Measurements from ENCODE around the gene CFAP299. TPM values are rescaled to one million over a fixed set of nuclear protein-coding genes. Genes with fewer than 3 reads are reported as not detected.

Gene CFAP299
- total RNA-seq, 1 experiment from 2014 or later = not detected

- H4K20me1 ChIP-seq (ENCODE audit: insufficient read depth) = no peaks in the 10 kb centered on the region
- no peaks in the 10 kb centered on the region for H3K4me1 ChIP-seq (replicated peaks; ENCODE audit: insufficient read depth)
- intact Hi-C loops (cut with micrococcal nuclease; ENCODE audit: unreplicated experiment) = no loop called here
- no peaks in the 10 kb centered on the region for H3K9me2 ChIP-seq (ENCODE audit: insufficient read depth)
- TF ChIP-seq EZH2 (IDR thresholded peaks at IDR 0.05; ENCODE audit: low read depth) (no peak), CTCF (conservative IDR thresholded peaks at IDR 0.05) (no peak)
- DNase-seq = no peak
- no peaks in the 10 kb centered on the region for H3K27me3 ChIP-seq (ENCODE audit: insufficient read depth, low read depth)
- no peak overlapping the region for H2AFZ ChIP-seq
- no peaks in the 10 kb centered on the region for H3K36me3 ChIP-seq (ENCODE audit: low read depth)
- no peaks in the 10 kb centered on the region for H3F3A ChIP-seq (ENCODE audit: insufficient read depth, low read depth)
- H3K79me2 ChIP-seq (ENCODE audit: low read depth) = no peaks in the 10 kb centered on the region
- H3K9me3 ChIP-seq (ENCODE audit: insufficient read depth, low read depth) = no peaks in the 10 kb centered on the region
- ChIA-PET CTCF (no interaction called here), POLR2A (ENCODE audit: unreplicated experiment) (no interaction called here)
- no peak overlapping the region for H3K4me3 ChIP-seq
- no peak overlapping the region for H3K27ac ChIP-seq
- H3K4me2 ChIP-seq = no peak overlapping the region
- no TSS peak for BruUV-seq (replicated peaks)
These were observed 504.9 kb downstream of the CFAP299 start for GRCh38 chr4:80840396-80840795.

DNA sequence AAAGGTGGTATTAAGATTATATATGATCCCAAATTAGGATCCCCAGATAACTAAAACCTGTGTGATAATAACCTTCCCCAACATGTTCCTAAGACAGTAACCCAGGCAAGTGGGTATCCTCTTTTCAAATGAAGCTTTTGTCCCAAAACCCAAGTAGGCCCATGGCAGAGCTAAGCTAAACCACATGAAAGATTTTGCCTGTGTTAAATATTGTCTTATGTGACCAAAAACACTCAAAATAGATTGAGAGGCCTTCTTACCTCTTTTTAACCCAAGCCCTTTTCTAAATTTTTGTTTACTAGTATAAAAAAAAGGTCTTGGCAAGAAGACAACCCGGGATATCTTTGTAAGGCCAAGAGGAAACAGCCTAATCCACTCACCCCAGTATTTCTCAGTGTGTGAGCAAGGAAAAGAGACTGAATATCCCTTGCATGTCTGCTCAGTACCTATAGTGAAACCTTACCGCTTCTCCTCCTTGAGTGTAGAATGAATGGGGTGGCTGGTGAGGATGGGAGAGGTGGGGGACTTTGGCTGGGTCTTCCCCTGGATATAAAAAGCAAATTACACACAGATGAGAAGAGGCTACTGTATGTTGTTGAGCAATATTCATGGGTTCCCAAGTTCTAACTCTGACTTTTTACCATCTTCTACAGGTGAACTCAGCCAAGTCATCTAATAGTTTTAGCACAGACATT is 506.2 kb downstream of the CFAP299 start:
- TF ChIP-seq CTCF (conservative IDR thresholded peaks at IDR 0.05) = no peak
- TF ChIP-seq EZH2 (IDR thresholded peaks at IDR 0.05; ENCODE audit: low read depth) = no peak
- Histone ChIP-seq H2AFZ (no peak overlapping the region), H3K4me1 (replicated peaks; ENCODE audit: insufficient read depth) (no peaks in the 10 kb centered on the region), H3K4me3 (no peak overlapping the region), H3K9me3 (ENCODE audit: insufficient read depth, low read depth) (no peaks in the 10 kb centered on the region), H3K9me2 (ENCODE audit: insufficient read depth) (no peaks in the 10 kb centered on the region), H3K27ac (no peak overlapping the region), H3K4me2 (no peak overlapping the region), H3K27me3 (ENCODE audit: insufficient read depth, low read depth) (no peaks in the 10 kb centered on the region), H3F3A (ENCODE audit: insufficient read depth, low read depth) (no peaks in the 10 kb centered on the region), H3K79me2 (ENCODE audit: low read depth) (no peaks in the 10 kb centered on the region), H4K20me1 (ENCODE audit: insufficient read depth) (no peaks in the 10 kb centered on the region), H3K36me3 (ENCODE audit: low read depth) (no peaks in the 10 kb centered on the region)
- CTCF ChIA-PET = no interaction called here
- no TSS peak for BruUV-seq (replicated peaks)
- POLR2A ChIA-PET (ENCODE audit: unreplicated experiment) = no interaction called here
- no peak for DNase-seq
- intact Hi-C loops (cut with micrococcal nuclease; ENCODE audit: unreplicated experiment) = no loop called here

GRCh38 chr4:80846210-80846609 is 510.7 kb downstream of the CFAP299 start:
- Histone ChIP-seq H3K4me3 (no peak overlapping the region), H3K27ac (no peak overlapping the region), H3K9me3 (ENCODE audit: insufficient read depth, low read depth) (no peaks in the 10 kb centered on the region), H4K20me1 (ENCODE audit: insufficient read depth) (no peaks in the 10 kb centered on the region), H3K36me3 (ENCODE audit: low read depth) (no peaks in the 10 kb centered on the region), H3K4me1 (replicated peaks; ENCODE audit: insufficient read depth) (no peaks in the 10 kb centered on the region), H2AFZ (no peak overlapping the region), H3F3A (ENCODE audit: insufficient read depth, low read depth) (no peaks in the 10 kb centered on the region), H3K4me2 (no peak overlapping the region), H3K27me3 (ENCODE audit: insufficient read depth, low read depth) (no peaks in the 10 kb centered on the region), H3K9me2 (ENCODE audit: insufficient read depth) (no peaks in the 10 kb centered on the region), H3K79me2 (ENCODE audit: low read depth) (no peaks in the 10 kb centered on the region)
- DNase-seq = no peak
- ChIA-PET POLR2A (ENCODE audit: unreplicated experiment) (no interaction called here), CTCF (no interaction called here)
- intact Hi-C loops (cut with micrococcal nuclease; ENCODE audit: unreplicated experiment) = no loop called here
- TF ChIP-seq CTCF (conservative IDR thresholded peaks at IDR 0.05) = no peak
- no peak for TF ChIP-seq EZH2 (IDR thresholded peaks at IDR 0.05; ENCODE audit: low read depth)
- no TSS peak for BruUV-seq (replicated peaks)
